PFSK-1 (cell line): ENCODE measurements around the gene STK10.

Experiments used
- POLR2AphosphoS5 ChIP-seq: IDR thresholded peaks from 2 replicates; pipeline ENCODE4 v1.6.1; 2012; ENCODE audit warnings: low read depth, mild to moderate bottlenecking, control low read depth, low read length, moderate library complexity
- SIN3A ChIP-seq: IDR thresholded peaks from 2 replicates; pipeline ENCODE4 v1.6.1; 2012; ENCODE audit warnings: mild to moderate bottlenecking, low read length, moderate library complexity, borderline replicate concordance; ENCODE audit not compliant: insufficient read depth
- TAF1 ChIP-seq: IDR thresholded peaks from 2 replicates; pipeline ENCODE4 v1.6.1; 2012; ENCODE audit warnings: low read length, control low read depth, borderline replicate concordance; ENCODE audit not compliant: insufficient read depth
- TF ChIP-seq, protein P1 (sequence below), 2 experiments: IDR thresholded peaks; 2 replicates each; pipeline versions ENCODE4 v1.6.1 to v1.8.0; 2011 to 2012; ENCODE audit warnings: low read depth in 2 of 2, low read length in 2 of 2, control low read depth in 1 of 2, inconsistent platforms in 1 of 2, mild to moderate bottlenecking in 1 of 2, moderate library complexity in 1 of 2; ENCODE audit not compliant: insufficient read depth in 1 of 2

- TF ChIP-seq POLR2AphosphoS5 (no peak), TAF1 (no peak), SIN3A (no peak)
- TF ChIP-seq, protein P1, sequence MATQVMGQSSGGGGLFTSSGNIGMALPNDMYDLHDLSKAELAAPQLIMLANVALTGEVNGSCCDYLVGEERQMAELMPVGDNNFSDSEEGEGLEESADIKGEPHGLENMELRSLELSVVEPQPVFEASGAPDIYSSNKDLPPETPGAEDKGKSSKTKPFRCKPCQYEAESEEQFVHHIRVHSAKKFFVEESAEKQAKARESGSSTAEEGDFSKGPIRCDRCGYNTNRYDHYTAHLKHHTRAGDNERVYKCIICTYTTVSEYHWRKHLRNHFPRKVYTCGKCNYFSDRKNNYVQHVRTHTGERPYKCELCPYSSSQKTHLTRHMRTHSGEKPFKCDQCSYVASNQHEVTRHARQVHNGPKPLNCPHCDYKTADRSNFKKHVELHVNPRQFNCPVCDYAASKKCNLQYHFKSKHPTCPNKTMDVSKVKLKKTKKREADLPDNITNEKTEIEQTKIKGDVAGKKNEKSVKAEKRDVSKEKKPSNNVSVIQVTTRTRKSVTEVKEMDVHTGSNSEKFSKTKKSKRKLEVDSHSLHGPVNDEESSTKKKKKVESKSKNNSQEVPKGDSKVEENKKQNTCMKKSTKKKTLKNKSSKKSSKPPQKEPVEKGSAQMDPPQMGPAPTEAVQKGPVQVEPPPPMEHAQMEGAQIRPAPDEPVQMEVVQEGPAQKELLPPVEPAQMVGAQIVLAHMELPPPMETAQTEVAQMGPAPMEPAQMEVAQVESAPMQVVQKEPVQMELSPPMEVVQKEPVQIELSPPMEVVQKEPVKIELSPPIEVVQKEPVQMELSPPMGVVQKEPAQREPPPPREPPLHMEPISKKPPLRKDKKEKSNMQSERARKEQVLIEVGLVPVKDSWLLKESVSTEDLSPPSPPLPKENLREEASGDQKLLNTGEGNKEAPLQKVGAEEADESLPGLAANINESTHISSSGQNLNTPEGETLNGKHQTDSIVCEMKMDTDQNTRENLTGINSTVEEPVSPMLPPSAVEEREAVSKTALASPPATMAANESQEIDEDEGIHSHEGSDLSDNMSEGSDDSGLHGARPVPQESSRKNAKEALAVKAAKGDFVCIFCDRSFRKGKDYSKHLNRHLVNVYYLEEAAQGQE (IDR thresholded peaks at IDR 0.05; ENCODE audit: insufficient read depth in 1 of 2, low read depth in 2 of 2, low read length in 2 of 2) = no peak
Measured at GRCh38 chr5:171992813-171993212, 195.2 kb downstream of the STK10 start.
